Measurements from ENCODE around the gene STX2.
A peak's percentile ranks its signal among the peaks of the same experiment; 100 is the strongest.

The STX2 gene

DNA sequence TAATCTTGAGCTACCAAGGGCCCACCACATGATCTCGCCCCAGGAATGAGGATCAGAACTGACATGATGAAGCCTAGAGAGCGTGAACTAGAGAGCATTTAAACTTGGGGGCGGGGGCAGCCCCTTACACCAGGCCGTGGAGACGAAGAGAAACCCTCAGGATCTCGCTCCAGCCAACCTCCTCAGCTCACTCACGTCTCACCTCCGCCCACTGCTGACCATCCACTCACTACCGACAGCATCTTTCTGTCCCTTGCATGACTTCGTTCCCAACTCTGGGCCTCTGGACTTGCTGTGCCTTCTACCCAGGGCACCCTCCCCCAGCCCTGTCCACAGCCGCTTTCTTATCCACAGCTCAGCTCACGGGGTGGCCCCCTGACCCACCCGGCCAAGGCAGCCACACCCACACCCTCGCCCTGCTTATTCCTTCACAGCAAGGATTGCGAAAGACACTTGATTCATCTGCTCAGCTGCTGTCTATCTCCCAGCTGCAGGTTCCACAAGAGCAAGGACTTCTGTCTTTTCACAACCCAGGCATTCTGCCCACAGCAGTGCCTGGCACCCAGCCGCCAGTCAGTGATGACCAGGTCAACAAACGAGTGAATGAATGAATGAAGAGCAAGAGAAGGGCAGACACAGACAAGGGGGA is 6.4 kb downstream of the STX2 start:
- ATAC-seq (replicated peaks) (no peak), DNase-seq (no peak)
- Mint-ChIP-seq H3K4me1 (ENCODE audit: low read depth in 2 of 2) (peaks cover 12 to 22% of the 10 kb centered on the region in 2 donors), H3K4me3 (no peak overlapping the region), H3K9me3 (no peaks in the 10 kb centered on the region), H3K27me3 (no peaks in the 10 kb centered on the region), H3K36me3 (ENCODE audit: insufficient read depth) (peaks cover 9% of the 10 kb centered on the region), H3K27ac (no peak overlapping the region)

- no peaks in the 10 kb centered on the region for H3K27me3 Mint-ChIP-seq
- DNase-seq, result no peak
- no peak overlapping the region for H3K27ac Mint-ChIP-seq
- no peak overlapping the region for H3K4me3 Mint-ChIP-seq
- H3K9me3 Mint-ChIP-seq, result no peaks in the 10 kb centered on the region
- peaks cover 5% of the 10 kb centered on the region for H3K36me3 Mint-ChIP-seq (ENCODE audit: insufficient read depth)
- peaks cover 12 to 22% of the 10 kb centered on the region in 2 donors for H3K4me1 Mint-ChIP-seq (ENCODE audit: low read depth in 2 of 2)
- no peak for ATAC-seq (replicated peaks)
Observed at GRCh38 chr12:130831876-130832405, 7.1 kb downstream of the STX2 start.

- Mint-ChIP-seq H3K4me3 (no peak overlapping the region), H3K27me3 (no peaks in the 10 kb centered on the region), H3K9me3 (no peaks in the 10 kb centered on the region), H3K36me3 (ENCODE audit: insufficient read depth) (peaks cover 5% of the 10 kb centered on the region), H3K27ac (peak overlapping the region in 1 of 2 donors; percentile 38), H3K4me1 (ENCODE audit: low read depth in 2 of 2) (peaks cover 12 to 22% of the 10 kb centered on the region in 2 donors)
- no peak for ATAC-seq (replicated peaks)
- DNase-seq, result no peak
Observed at GRCh38 chr12:130831246-130831645, 7.8 kb downstream of the STX2 start.

GRCh38 chr12:130830246-130830551 is 8.9 kb downstream of the STX2 start:
- Mint-ChIP-seq H3K4me3 (no peak overlapping the region), H3K27me3 (no peaks in the 10 kb centered on the region), H3K9me3 (no peaks in the 10 kb centered on the region), H3K27ac (peak overlapping the region; percentile 38 to 79), H3K4me1 (ENCODE audit: low read depth in 2 of 2) (peaks cover 14 to 22% of the 10 kb centered on the region in 2 donors), H3K36me3 (ENCODE audit: insufficient read depth) (peaks cover 12% of the 10 kb centered on the region)
- ATAC-seq (replicated peaks) (no peak), DNase-seq (no peak)

- Mint-ChIP-seq H3K27ac (no peak overlapping the region), H3K4me3 (no peak overlapping the region), H3K27me3 (no peaks in the 10 kb centered on the region), H3K36me3 (ENCODE audit: insufficient read depth) (peaks cover 12% of the 10 kb centered on the region), H3K4me1 (ENCODE audit: low read depth in 2 of 2) (peaks cover 14 to 22% of the 10 kb centered on the region in 2 donors), H3K9me3 (no peaks in the 10 kb centered on the region)
- ATAC-seq (replicated peaks) (no peak), DNase-seq (no peak)
Observed at GRCh38 chr12:130829391-130830245, 9.4 kb downstream of the STX2 start.

DNA sequence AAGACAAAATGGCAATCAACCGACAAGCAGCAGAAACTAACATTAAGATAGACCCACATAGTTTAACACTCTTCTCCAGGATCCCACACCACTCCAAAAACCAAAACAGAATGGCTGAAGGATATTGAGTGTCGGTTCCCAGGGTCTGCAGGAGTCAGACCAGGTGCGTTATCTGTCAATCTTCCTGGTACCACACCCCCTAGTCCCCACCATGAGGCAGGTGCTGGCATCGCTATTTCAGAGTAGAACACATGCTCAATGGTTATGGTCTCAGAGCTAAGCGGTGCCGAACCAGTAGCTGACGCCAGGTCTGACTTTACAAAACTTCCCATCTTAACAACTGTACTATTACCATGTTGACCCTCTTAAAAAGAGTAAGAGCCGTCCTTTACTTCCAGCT is 10.2 kb downstream of the STX2 start:
- Mint-ChIP-seq H3K9me3 (no peaks in the 10 kb centered on the region), H3K4me1 (ENCODE audit: low read depth in 2 of 2) (peaks cover 14 to 22% of the 10 kb centered on the region in 2 donors), H3K4me3 (no peak overlapping the region), H3K27ac (no peak overlapping the region), H3K27me3 (no peaks in the 10 kb centered on the region), H3K36me3 (ENCODE audit: insufficient read depth) (peaks cover 9% of the 10 kb centered on the region)
- DNase-seq (no peak), ATAC-seq (replicated peaks) (no peak)

DNA sequence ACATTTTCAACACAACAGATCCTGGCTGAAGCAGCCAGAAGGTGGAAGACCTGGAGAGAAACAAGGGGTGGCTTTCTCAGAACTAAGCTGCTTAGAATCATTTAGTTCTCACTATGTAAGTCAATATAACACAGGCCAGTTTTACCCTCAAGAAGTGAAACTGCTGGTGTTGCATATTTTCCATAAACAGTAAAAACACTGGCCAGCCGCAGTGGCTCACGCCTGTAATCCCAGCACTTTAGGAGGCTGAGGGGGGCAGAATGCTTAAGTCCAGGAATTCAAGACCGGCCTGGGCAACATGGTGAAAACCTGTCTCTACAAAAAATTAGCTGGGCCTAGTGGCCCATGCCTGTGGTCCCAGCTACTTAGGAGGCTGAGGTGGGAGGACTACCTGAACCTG is 11.6 kb downstream of the STX2 start:
- Mint-ChIP-seq H3K4me3 (no peak overlapping the region), H3K9me3 (no peaks in the 10 kb centered on the region), H3K4me1 (ENCODE audit: low read depth in 2 of 2) (peaks cover 8 to 11% of the 10 kb centered on the region in 2 donors), H3K27ac (peak overlapping the region in 1 of 2 donors; percentile 84), H3K27me3 (no peaks in the 10 kb centered on the region), H3K36me3 (ENCODE audit: insufficient read depth) (peaks cover 6% of the 10 kb centered on the region)
- no peak for DNase-seq
- ATAC-seq (replicated peaks), result no peak

- H3K27ac Mint-ChIP-seq, result peak overlapping the region in 1 of 2 donors; percentile 49
- H3K27me3 Mint-ChIP-seq, result no peaks in the 10 kb centered on the region
- no peak overlapping the region for H3K4me3 Mint-ChIP-seq
- peaks cover 5 to 8% of the 10 kb centered on the region in 2 donors for H3K4me1 Mint-ChIP-seq (ENCODE audit: low read depth in 2 of 2)
- peaks cover 11% of the 10 kb centered on the region for H3K36me3 Mint-ChIP-seq (ENCODE audit: insufficient read depth)
- peak; percentile 97 for ATAC-seq (replicated peaks)
- H3K9me3 Mint-ChIP-seq, result no peaks in the 10 kb centered on the region
- peak; percentile 57 to 64 (median 58) for DNase-seq
Observed at GRCh38 chr12:130826151-130826801, 12.8 kb downstream of the STX2 start.

GRCh38 chr12:130825771-130826150 is 13.3 kb downstream of the STX2 start:
- no peaks in the 10 kb centered on the region for H3K27me3 Mint-ChIP-seq
- H3K36me3 Mint-ChIP-seq (ENCODE audit: insufficient read depth), result peaks cover 11% of the 10 kb centered on the region
- peaks cover 5 to 11% of the 10 kb centered on the region in 2 donors for H3K4me1 Mint-ChIP-seq (ENCODE audit: low read depth in 2 of 2)
- DNase-seq (no peak), ATAC-seq (replicated peaks) (no peak)
- no peak overlapping the region for H3K4me3 Mint-ChIP-seq
- no peak overlapping the region for H3K27ac Mint-ChIP-seq
- no peaks in the 10 kb centered on the region for H3K9me3 Mint-ChIP-seq

DNA sequence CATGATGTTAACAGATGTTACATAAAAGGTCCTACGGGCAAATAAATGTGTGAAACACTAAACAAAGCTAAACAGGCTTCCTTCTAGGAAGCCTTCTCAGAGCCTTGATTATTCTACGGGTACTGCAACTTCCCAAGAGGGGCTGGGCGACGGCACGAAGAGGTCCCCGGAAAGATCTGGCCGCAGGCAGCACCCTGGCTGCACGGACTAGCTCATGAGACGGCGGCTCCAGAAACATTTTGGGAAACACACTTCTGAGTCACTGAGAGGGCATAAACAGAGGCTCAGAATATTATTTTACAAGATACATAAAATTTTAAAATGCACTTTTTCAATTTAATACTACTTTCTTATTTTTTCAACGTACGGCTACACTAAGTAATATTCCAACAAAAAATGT is 19.4 kb downstream of the STX2 start:
- DNase-seq (no peak), ATAC-seq (replicated peaks) (no peak)
- H3K36me3 Mint-ChIP-seq (ENCODE audit: insufficient read depth), result peaks cover 7% of the 10 kb centered on the region
- H3K27ac Mint-ChIP-seq, result no peak overlapping the region
- H3K27me3 Mint-ChIP-seq, result no peaks in the 10 kb centered on the region
- no peaks in the 10 kb centered on the region for H3K9me3 Mint-ChIP-seq
- peak overlapping the region; percentile 10 to 13 for H3K4me3 Mint-ChIP-seq
- H3K4me1 Mint-ChIP-seq (ENCODE audit: low read depth in 2 of 2), result peaks cover 0 to 16% of the 10 kb centered on the region in 2 donors

GRCh38 chr12:130818635-130819576 is 20.1 kb downstream of the STX2 start:
- Mint-ChIP-seq H3K36me3 (ENCODE audit: insufficient read depth) (peaks cover 7% of the 10 kb centered on the region), H3K4me1 (ENCODE audit: low read depth in 2 of 2) (peaks cover 4 to 19% of the 10 kb centered on the region in 2 donors), H3K27me3 (no peaks in the 10 kb centered on the region), H3K9me3 (no peaks in the 10 kb centered on the region), H3K27ac (peak overlapping the region in 1 of 2 donors; percentile 83), H3K4me3 (peak overlapping the region; percentile 81 to 94)
- DNase-seq (peak; percentile 69 to 77 (median 76)), ATAC-seq (replicated peaks) (peak; percentile 89)

DNA sequence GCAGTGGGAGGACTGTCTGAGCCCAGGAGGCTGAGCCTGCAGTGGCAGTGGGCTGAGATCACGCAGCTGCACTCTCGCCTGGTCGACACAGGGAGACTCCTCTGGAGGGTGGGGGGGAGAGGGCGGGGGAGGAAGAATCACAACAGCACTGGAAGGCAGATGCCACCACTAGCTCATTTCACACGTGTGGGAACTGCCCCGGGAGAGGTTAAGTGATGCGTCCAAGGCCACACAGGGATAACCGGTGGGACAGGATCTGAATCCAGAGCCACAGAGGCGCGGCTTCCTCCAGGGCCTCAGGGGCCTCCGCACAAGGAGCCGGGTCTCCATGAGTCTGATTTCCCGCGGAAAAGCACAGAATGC is 20.8 kb downstream of the STX2 start:
- Mint-ChIP-seq H3K4me3 (peak overlapping the region; percentile 81 to 94), H3K27ac (peak overlapping the region; percentile 59 to 83), H3K36me3 (ENCODE audit: insufficient read depth) (peaks cover 9% of the 10 kb centered on the region), H3K4me1 (ENCODE audit: low read depth in 2 of 2) (peaks cover 4 to 19% of the 10 kb centered on the region in 2 donors), H3K9me3 (no peaks in the 10 kb centered on the region), H3K27me3 (no peaks in the 10 kb centered on the region)
- DNase-seq (no peak), ATAC-seq (replicated peaks) (peak; percentile 6)

DNA sequence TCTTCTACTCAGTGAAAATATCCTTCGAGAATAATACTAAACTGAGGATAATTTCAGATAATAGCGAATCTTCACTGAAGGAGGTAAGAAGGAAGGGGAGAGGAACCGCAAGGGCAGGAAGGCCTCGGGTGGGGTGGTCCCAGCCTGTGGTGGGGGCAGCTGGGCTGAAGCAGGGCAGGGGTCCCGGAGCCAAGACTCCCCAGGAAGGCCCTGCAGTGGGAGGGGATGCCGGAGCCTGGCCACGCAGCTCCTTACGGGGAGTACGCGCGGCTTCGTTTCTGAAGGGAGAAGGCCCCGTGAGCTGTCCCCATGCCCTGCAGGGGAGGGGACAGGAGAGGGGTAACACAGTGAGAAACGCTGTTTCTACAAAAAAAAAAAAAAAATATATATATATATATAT is 21.2 kb downstream of the STX2 start:
- DNase-seq (no peak), ATAC-seq (replicated peaks) (no peak)
- Mint-ChIP-seq H3K4me1 (ENCODE audit: low read depth in 2 of 2) (peaks cover 4 to 19% of the 10 kb centered on the region in 2 donors), H3K9me3 (no peaks in the 10 kb centered on the region), H3K27me3 (no peaks in the 10 kb centered on the region), H3K36me3 (ENCODE audit: insufficient read depth) (peaks cover 12% of the 10 kb centered on the region), H3K4me3 (peak overlapping the region; percentile 81 to 94), H3K27ac (peak overlapping the region in 1 of 2 donors; percentile 59)

All from effector memory CD8-positive, alpha-beta T cell (primary cell).